GM12875 (cell line): ENCODE data around the gene TRA2B.

Experiments
- H3K4me3 ChIP-seq: one replicate; pipeline ENCODE4 v1.5.1; 2011; ENCODE audit warnings: low read depth, low read length, control low read depth
- TF ChIP-seq, protein P1 (sequence below): IDR thresholded peaks from 2 replicates; pipeline ENCODE4 v1.5.1; 2011; ENCODE audit warnings: low read depth, mild to moderate bottlenecking, control low read depth, inconsistent platforms, low read length, moderate library complexity, borderline replicate concordance; ENCODE audit not compliant: insufficient read depth

The TRA2B gene

DNA sequence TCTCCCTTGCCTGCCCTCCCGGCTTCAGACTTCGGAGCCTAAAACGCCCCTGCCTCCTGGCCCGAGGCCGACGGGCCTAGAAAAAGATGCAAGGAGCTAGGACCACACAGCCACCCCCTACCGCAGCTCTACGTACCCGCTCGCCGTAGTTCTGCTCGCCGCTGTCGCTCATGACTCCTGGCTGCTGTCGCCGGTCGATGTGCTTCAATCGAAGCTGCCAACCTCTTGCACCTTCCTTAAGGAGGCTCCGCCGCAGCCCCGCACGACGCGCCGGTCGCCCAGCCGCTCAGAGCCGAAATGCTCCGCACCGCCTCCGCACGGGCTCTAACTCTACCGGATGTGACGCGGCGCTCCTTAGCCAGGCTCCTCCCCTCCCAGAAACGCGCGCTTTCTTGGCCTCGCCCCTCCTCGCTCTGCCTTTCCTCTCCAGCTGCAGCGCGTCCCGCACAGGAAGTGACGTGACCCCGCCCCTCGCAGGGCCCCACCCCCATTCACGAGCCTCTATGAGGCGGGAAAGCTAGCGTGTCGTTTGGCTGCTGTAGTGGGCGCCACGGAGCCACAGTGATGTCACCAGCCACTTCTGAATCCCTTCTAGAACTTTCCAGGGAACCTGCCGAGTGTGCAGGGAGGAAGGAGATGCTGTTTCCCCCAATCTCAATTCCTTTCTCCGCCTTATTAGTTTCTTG lies at the start of gene TRA2B:
TSS of gene TRA2B (minus strand) at position 326 of the 686 bp plus-strand sequence. CDS start at position 172, 154 bp downstream.
- TF ChIP-seq, protein P1, sequence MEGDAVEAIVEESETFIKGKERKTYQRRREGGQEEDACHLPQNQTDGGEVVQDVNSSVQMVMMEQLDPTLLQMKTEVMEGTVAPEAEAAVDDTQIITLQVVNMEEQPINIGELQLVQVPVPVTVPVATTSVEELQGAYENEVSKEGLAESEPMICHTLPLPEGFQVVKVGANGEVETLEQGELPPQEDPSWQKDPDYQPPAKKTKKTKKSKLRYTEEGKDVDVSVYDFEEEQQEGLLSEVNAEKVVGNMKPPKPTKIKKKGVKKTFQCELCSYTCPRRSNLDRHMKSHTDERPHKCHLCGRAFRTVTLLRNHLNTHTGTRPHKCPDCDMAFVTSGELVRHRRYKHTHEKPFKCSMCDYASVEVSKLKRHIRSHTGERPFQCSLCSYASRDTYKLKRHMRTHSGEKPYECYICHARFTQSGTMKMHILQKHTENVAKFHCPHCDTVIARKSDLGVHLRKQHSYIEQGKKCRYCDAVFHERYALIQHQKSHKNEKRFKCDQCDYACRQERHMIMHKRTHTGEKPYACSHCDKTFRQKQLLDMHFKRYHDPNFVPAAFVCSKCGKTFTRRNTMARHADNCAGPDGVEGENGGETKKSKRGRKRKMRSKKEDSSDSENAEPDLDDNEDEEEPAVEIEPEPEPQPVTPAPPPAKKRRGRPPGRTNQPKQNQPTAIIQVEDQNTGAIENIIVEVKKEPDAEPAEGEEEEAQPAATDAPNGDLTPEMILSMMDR = peak; percentile 32; the same call in 1 of the 2 replicates
- peak within 1 kb of the TSS; percentile 93 for H3K4me3 ChIP-seq

DNA sequence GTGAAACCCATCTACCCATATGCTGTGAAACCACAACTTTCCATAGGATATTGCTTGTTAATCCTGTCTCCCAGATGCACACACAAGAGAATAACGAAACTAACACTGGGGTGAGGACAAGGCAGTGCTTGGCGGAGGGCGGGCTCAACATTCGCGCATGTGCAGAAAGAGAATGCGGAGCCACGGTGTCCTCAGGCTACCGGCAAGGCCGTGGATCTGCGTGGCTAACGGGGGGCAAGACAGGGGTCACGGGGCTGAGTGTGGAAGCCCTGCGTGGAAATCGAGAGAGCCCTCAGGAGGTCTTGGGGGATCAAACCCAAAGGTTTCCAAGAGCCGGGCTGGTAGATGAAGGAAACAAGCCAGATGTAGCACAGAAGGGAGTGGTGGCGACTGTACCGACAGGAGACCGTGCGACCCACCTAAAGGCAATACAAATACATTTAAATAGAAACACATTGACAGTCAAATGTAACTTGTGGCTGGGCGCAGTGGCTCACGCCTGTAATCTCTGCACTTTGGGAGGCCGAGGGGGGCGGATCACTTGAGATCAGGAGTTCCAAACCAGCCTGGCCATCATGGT lies 48.5 kb upstream of the TRA2B start:
- TF ChIP-seq, protein P1 = no peak
- H3K4me3 ChIP-seq = no peak overlapping the region

DNA sequence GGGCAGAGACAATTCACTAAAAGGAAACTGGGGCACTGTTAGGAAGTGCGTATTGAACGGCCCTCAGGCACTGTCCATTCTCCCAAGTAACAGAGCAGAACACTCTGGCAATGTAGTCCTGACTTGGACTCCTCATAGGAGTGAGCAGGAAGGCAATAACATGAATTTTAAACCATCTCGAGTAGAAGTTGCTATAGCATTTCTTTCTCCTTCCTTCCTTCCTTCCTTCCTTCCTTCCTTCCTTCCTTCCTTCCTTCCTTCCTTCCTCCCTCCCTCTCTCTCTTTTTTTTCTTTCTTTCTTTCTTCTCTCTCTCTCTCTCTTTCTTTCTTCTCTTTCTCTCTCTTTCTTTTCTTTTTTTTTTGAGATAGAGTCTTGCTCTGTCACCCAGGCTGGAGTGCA lies 46.4 kb upstream of the TRA2B start:
- H3K4me3 ChIP-seq = no peak overlapping the region
- TF ChIP-seq, protein P1 = no peak

DNA sequence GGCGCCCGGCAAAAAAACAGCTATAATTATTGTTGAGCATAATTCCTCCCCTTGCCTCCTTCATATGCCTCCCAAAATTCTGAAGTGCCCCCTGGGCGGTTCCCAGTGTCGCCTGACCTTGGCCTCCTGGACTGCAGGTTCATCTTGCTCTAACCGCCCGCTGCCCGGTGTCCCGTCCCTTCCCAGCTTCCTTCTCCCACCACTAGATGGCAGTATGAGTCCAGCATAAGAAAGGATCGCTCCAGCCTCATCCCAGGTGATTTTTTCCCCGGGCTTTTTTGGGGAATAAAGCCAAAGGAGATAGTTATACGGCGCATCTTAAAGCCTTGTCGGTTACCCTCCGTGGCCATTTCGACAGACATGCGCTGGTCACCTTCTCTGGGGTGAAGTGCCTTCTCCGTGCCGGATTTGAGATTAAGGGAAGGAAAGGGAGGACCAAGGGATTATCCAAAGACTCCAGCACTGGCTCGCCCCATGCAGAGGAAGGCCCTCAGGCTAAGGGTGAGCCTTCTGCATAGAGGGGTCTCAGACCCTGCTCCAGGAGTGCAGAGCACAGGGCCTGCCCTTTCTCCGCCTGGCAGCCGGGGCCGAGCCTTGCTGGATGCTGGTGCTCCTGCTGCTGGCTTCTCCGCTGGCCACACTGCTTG lies 45.8 kb upstream of the TRA2B start:
- H3K4me3 ChIP-seq = no peak overlapping the region

DNA sequence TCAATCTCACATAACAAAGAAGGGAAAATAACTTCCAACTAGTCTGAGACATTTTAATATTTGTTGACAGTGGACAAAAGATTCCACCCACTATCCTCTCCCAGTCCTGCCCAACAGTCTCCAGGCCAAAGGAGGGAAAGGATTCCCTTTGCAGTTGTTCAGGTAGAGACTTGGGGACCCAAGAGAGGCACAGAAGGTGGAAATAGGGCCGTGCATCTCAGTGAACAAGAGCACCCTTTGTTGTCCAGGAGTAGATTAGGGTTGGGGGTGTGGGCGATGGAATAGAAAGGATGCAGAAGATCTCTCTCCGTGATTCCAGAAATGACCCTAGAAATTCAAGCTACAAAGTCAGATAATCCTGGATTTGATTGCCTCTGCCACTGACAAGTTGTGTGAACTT lies 44.8 kb upstream of the TRA2B start:
- TF ChIP-seq, protein P1 = no peak
- no peak overlapping the region for H3K4me3 ChIP-seq

More for the DNA sequence above, 45.8 kb upstream of the TRA2B start:
- TF ChIP-seq, protein P1 = peak; percentile 84

DNA sequence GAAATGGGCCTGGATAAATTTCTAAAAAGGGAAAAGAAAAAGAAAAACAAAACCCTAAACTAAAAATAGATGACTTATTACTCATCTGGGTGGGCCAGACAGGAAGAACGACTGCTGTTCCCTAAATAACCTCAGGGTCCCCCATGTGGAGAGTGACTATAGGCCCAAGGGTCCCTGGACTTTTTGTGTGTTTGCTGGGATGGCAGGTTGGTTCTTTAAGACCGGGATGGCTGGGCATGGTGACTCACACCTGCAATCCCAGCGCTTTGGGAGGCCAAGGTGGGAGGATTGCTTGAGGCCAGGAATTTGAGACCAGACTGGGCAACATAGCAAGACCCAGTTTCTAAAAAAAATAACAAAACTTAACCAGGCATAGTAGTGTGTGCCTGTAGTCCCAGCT lies 43.8 kb upstream of the TRA2B start:
- TF ChIP-seq, protein P1 = no peak
- no peak overlapping the region for H3K4me3 ChIP-seq

DNA sequence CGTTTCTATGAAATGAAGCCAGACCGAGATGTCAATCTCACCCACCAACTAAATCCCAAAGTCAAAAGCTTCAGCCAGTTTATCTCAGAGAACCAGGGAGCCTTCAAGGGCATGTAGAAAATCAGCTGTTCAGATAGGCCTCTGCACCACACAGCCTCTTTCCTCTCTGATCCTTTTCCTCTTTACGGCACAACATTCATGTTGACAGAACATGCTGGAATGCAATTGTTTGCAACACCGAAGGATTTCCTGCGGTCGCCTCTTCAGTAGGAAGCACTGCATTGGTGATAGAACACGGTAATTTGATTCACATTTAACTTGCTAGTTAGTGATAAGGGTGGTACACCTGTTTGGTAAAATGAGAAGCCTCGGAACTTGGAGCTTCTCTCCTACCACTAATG lies 41.9 kb upstream of the TRA2B start:
- no peak overlapping the region for H3K4me3 ChIP-seq
- TF ChIP-seq, protein P1 = no peak
